ENCODE data around the gene TELO2. TPM values are rescaled to one million over a fixed set of nuclear protein-coding genes. Genes with fewer than 3 reads are reported as not detected.

TELO2 gene
- total and polyA plus RNA-seq, 5 experiments from 2014 or later = 9.8 to 51.5 (median 18.1) TPM

DNA sequence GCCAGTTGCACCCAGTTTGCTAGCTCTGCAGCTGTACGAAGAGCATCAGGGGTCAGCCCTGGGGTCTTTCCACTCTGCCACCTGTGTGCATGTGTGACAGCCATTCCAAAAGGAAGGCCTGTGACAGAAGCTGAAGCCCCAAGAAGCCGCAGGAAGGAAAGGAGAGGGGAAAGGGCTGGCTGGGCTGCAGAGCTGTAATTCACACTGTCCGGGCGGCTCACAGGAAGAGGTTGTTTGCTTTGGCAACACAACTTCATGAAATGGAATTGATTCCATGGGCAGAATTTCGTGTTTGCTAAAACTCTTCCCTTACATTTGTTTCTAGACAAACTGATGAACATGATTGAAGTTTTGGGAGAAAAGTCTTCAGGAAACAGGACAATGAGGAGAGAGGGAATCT lies 55.1 kb downstream of the TELO2 start:
- H3K4me3 Mint-ChIP-seq = peak overlapping the region in 6 of 10 donors; percentile 18 to 81 (median 36)
- no peaks in the 10 kb centered on the region for H3K9me3 Mint-ChIP-seq
- H3K27me3 Mint-ChIP-seq = no peaks in the 10 kb centered on the region
- DNase-seq (no peak), ATAC-seq (no peak)
- POLR2A ChIA-PET = interaction anchor here (0.6 to 10.5 kb wide), 4 partner anchors 8 to 1557 kb away, joined by 3 to 135 read pairs (median 4); partner anchors contain the start of gene TMEM204
- H3K27ac Mint-ChIP-seq = peak overlapping the region in 7 of 10 donors; percentile 16 to 83 (median 40)
- peaks cover 38 to 87% (median 78%) of the 10 kb centered on the region in 4 donors for H3K4me1 Mint-ChIP-seq
- peaks cover 4 to 83% (median 4%) of the 10 kb centered on the region in 3 donors for H3K36me3 Mint-ChIP-seq

- Mint-ChIP-seq H3K27ac (peak overlapping the region in 4 of 10 donors; percentile 46 to 82 (median 64)), H3K27me3 (no peaks in the 10 kb centered on the region), H3K9me3 (no peaks in the 10 kb centered on the region), H3K36me3 (peaks cover under 1 to 84% (median 5%) of the 10 kb centered on the region in 3 donors), H3K4me3 (peak overlapping the region in 3 of 10 donors; percentile 7 to 34 (median 30)), H3K4me1 (peaks cover 36 to 86% (median 75%) of the 10 kb centered on the region in 4 donors)
- ATAC-seq (no peak), DNase-seq (no peak)
- POLR2A ChIA-PET = interaction anchor here (0.6 to 10.5 kb wide), 5 partner anchors 8 to 1557 kb away, joined by 3 to 135 read pairs (median 4); partner anchors contain the start of gene TMEM204
Observed at GRCh38 chr16:1548727-1549126, 55.6 kb downstream of the TELO2 start.

GRCh38 chr16:1550069-1550468 lies 56.9 kb downstream of the TELO2 start:
- Mint-ChIP-seq H3K4me1 (peaks cover 38 to 77% (median 71%) of the 10 kb centered on the region in 4 donors), H3K36me3 (peaks cover 0 to 84% (median 5%) of the 10 kb centered on the region in 3 donors), H3K27ac (peak overlapping the region in 7 of 10 donors; percentile 20 to 85 (median 76)), H3K4me3 (peak overlapping the region in 4 of 10 donors; percentile 2 to 38 (median 26)), H3K9me3 (no peaks in the 10 kb centered on the region), H3K27me3 (no peaks in the 10 kb centered on the region)
- POLR2A ChIA-PET = interaction anchor here (10.5 kb wide), 1 partner anchor 14 kb away, joined by 135 read pairs; the partner anchor contains the start of gene TMEM204
- DNase-seq (no peak), ATAC-seq (no peak)

GRCh38 chr16:1550696-1551095 lies 57.5 kb downstream of the TELO2 start:
- POLR2A ChIA-PET = interaction anchor here (10.5 kb wide), 1 partner anchor 15 kb away, joined by 135 read pairs; the partner anchor contains the start of gene TMEM204
- Mint-ChIP-seq H3K27ac (peak overlapping the region in 3 of 10 donors; percentile 33 to 85 (median 77)), H3K36me3 (peaks cover 0 to 84% (median 8%) of the 10 kb centered on the region in 3 donors), H3K9me3 (no peaks in the 10 kb centered on the region), H3K4me1 (peaks cover 34 to 73% (median 64%) of the 10 kb centered on the region in 4 donors), H3K4me3 (peak overlapping the region in 1 of 10 donors; percentile 20), H3K27me3 (no peaks in the 10 kb centered on the region)
- ATAC-seq (no peak), DNase-seq (no peak)

- Mint-ChIP-seq H3K27ac (peak overlapping the region in 5 of 10 donors; percentile 37 to 77 (median 67)), H3K27me3 (no peaks in the 10 kb centered on the region), H3K4me3 (peak overlapping the region in 2 of 10 donors; percentile 20 to 26), H3K36me3 (peaks cover 0 to 89% (median 8%) of the 10 kb centered on the region in 3 donors), H3K9me3 (no peaks in the 10 kb centered on the region), H3K4me1 (peaks cover 32 to 69% (median 61%) of the 10 kb centered on the region in 4 donors)
- POLR2A ChIA-PET = interaction anchor here (10.5 kb wide), 1 partner anchor 16 kb away, joined by 135 read pairs; the partner anchor contains the start of gene TMEM204
- DNase-seq = no peak
- ATAC-seq = no peak
Observed at GRCh38 chr16:1551166-1551565, 58.0 kb downstream of the TELO2 start.

DNA sequence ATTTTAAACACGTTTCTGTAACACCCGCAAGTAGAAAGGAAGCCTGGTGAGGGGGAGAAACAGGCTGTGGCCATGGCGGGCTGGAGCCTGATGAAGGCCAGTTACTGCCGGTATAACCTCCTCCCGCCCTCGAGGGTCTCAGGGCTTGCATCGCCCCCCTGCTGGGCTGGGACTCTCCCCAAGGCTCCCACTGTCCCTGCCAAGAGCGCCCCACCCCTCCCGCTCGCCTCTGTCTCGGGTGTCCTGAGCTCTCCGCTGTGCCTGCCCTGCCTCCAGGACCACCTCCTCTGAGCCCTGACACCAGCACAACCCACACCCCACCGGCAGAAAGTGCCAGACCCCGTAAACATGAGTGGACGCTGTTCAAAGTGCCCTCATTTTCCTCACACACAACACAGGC lies 59.0 kb downstream of the TELO2 start:
- Mint-ChIP-seq H3K4me3 (peak overlapping the region in 1 of 10 donors; percentile 26), H3K27ac (peak overlapping the region in 6 of 10 donors; percentile 19 to 84 (median 52)), H3K4me1 (peaks cover 25 to 60% (median 51%) of the 10 kb centered on the region in 4 donors), H3K9me3 (no peaks in the 10 kb centered on the region), H3K27me3 (no peaks in the 10 kb centered on the region), H3K36me3 (peaks cover 0 to 89% (median 9%) of the 10 kb centered on the region in 3 donors)
- ATAC-seq (no peak), DNase-seq (no peak)
- POLR2A ChIA-PET = no interaction called here

- DNase-seq (no peak), ATAC-seq (no peak)
- H3K36me3 Mint-ChIP-seq = peaks cover 0 to 82% (median 9%) of the 10 kb centered on the region in 3 donors
- H3K9me3 Mint-ChIP-seq = no peaks in the 10 kb centered on the region
- H3K4me1 Mint-ChIP-seq = peaks cover 19 to 51% (median 39%) of the 10 kb centered on the region in 4 donors
- H3K27me3 Mint-ChIP-seq = no peaks in the 10 kb centered on the region
- POLR2A ChIA-PET = interaction anchor here (1.2 to 8.1 kb wide), 2 partner anchors 16 to 17 kb away, joined by 4 to 103 read pairs; partner anchors contain the start of gene TMEM204
- H3K27ac Mint-ChIP-seq = peak overlapping the region in 8 of 10 donors; percentile 14 to 91 (median 72)
- H3K4me3 Mint-ChIP-seq = no peak overlapping the region
Observed at GRCh38 chr16:1553946-1554825, 61.0 kb downstream of the TELO2 start.

- DNase-seq = no peak
- POLR2A ChIA-PET = interaction anchor here (8.1 kb wide), 1 partner anchor 18 kb away, joined by 103 read pairs; the partner anchor contains the start of gene TMEM204
- H3K4me1 Mint-ChIP-seq = peaks cover 21 to 51% (median 39%) of the 10 kb centered on the region in 4 donors
- H3K9me3 Mint-ChIP-seq = no peaks in the 10 kb centered on the region
- H3K4me3 Mint-ChIP-seq = no peak overlapping the region
- H3K36me3 Mint-ChIP-seq = peaks cover 0 to 75% (median 6%) of the 10 kb centered on the region in 3 donors
- H3K27ac Mint-ChIP-seq = peak overlapping the region in 3 of 10 donors; percentile 14 to 83 (median 60)
- H3K27me3 Mint-ChIP-seq = no peaks in the 10 kb centered on the region
- ATAC-seq = no peak
Observed at GRCh38 chr16:1554826-1555445, 61.8 kb downstream of the TELO2 start.

- Mint-ChIP-seq H3K27me3 (no peaks in the 10 kb centered on the region), H3K4me3 (no peak overlapping the region), H3K27ac (peak overlapping the region in 3 of 10 donors; percentile 20 to 55 (median 51)), H3K9me3 (no peaks in the 10 kb centered on the region), H3K4me1 (peaks cover 24 to 56% (median 46%) of the 10 kb centered on the region in 4 donors), H3K36me3 (peaks cover 0 to 65% (median 6%) of the 10 kb centered on the region in 3 donors)
- ATAC-seq = no peak
- no peak for DNase-seq
- POLR2A ChIA-PET = interaction anchor here (0.9 to 8.1 kb wide), 3 partner anchors 8 to 19 kb away, joined by 3 to 103 read pairs (median 8); partner anchors contain the start of gene TMEM204
Observed at GRCh38 chr16:1556254-1556653, 63.1 kb downstream of the TELO2 start.

GRCh38 chr16:1557074-1557473 lies 63.9 kb downstream of the TELO2 start:
- DNase-seq = no peak
- ATAC-seq = no peak
- H3K4me3 Mint-ChIP-seq = no peak overlapping the region
- H3K9me3 Mint-ChIP-seq = no peaks in the 10 kb centered on the region
- H3K4me1 Mint-ChIP-seq = peaks cover 30 to 58% (median 49%) of the 10 kb centered on the region in 4 donors
- peak overlapping the region in 4 of 10 donors; percentile 16 to 89 (median 61) for H3K27ac Mint-ChIP-seq
- H3K27me3 Mint-ChIP-seq = no peaks in the 10 kb centered on the region
- H3K36me3 Mint-ChIP-seq = peaks cover 0 to 57% (median 6%) of the 10 kb centered on the region in 3 donors
- POLR2A ChIA-PET = interaction anchor here (0.9 to 8.1 kb wide), 5 partner anchors 8 to 20 kb away, joined by 3 to 103 read pairs (median 4); partner anchors contain the start of gene TMEM204

DNA sequence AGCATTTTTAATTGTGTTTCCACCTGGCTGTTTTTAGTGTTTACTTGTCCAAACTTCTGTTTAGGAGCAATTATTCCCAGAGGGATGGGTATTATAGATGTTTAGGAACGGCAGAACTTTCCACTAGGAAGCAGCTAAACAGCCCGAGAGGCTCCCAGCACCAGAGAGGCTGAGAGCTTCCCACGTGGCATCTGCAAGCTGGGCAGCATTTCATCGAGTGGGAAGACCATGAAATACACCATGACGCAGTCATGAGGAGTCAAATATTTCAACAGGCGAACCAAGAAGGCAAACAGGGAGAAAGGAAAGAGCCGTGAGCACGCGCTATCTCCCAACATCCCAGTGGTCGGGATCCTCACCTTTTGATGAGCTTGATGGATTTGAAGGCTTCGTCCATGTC lies 64.4 kb downstream of the TELO2 start:
- Mint-ChIP-seq H3K27me3 (no peaks in the 10 kb centered on the region), H3K27ac (peak overlapping the region; percentile 40 to 93 (median 78)), H3K36me3 (peaks cover 0 to 52% (median 6%) of the 10 kb centered on the region in 3 donors), H3K9me3 (no peaks in the 10 kb centered on the region), H3K4me1 (peaks cover 28 to 60% (median 45%) of the 10 kb centered on the region in 4 donors), H3K4me3 (no peak overlapping the region)
- POLR2A ChIA-PET = interaction anchor here (1.1 to 8.1 kb wide), 5 partner anchors 8 to 20 kb away, joined by 3 to 103 read pairs (median 4); partner anchors contain the start of gene TMEM204
- ATAC-seq (no peak), DNase-seq (no peak)

Data from naive thymus-derived CD8-positive, alpha-beta T cell (primary cell).